ENCODE measurements around the gene LOXHD1.

LOXHD1 gene

GRCh38 chr18:46574743-46575115 is 82.3 kb downstream of the LOXHD1 start:
- no peak for DNase-seq (ENCODE audit: low read depth)
- no peak overlapping the region for H3K4me3 ChIP-seq (ENCODE audit: low read depth, low read length)
- TF ChIP-seq MYC (IDR thresholded peaks at IDR 0.05; ENCODE audit: low read depth, low read length) (no peak), POLR2A (IDR thresholded peaks at IDR 0.05; ENCODE audit: extremely low read depth, insufficient read length) (no peak), MAX (IDR thresholded peaks at IDR 0.05; ENCODE audit: low read depth, low read length) (no peak), CTCF (IDR thresholded peaks at IDR 0.05; ENCODE audit: low read depth, low read length) (no peak)

- TF ChIP-seq MYC (IDR thresholded peaks at IDR 0.05; ENCODE audit: low read depth, low read length): no peak
- TF ChIP-seq POLR2A (IDR thresholded peaks at IDR 0.05; ENCODE audit: extremely low read depth, insufficient read length): no peak
- no peak overlapping the region for H3K4me3 ChIP-seq (ENCODE audit: low read depth, low read length)
- DNase-seq (ENCODE audit: low read depth): no peak
Measured at GRCh38 chr18:46574000-46574742, 82.8 kb downstream of the LOXHD1 start.

DNA sequence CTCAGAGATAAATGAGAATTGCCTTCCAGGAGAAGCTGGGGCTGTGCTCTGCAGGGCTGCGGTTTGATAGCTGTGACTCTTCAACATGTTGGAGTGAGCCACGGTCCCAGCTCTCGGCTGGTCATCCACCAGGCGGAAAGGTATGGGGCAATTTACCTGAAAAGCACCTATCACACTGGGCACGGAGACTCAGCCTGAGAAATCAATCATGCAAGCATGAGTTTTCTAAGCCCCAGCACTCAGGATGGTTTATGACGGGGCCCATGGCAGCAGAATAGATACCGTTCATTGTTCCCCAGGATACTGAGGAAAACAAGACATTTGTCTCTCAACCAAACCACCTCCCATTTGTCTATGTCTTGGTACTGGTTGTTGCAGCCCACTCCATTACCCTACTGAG is 83.9 kb downstream of the LOXHD1 start:
- TF ChIP-seq POLR2A (IDR thresholded peaks at IDR 0.05; ENCODE audit: extremely low read depth, insufficient read length) (no peak), MYC (IDR thresholded peaks at IDR 0.05; ENCODE audit: low read depth, low read length) (no peak), MAX (IDR thresholded peaks at IDR 0.05; ENCODE audit: low read depth, low read length) (no peak), CTCF (IDR thresholded peaks at IDR 0.05; ENCODE audit: low read depth, low read length) (no peak)
- no peak overlapping the region for H3K4me3 ChIP-seq (ENCODE audit: low read depth, low read length)
- no peak for DNase-seq (ENCODE audit: low read depth)

GRCh38 chr18:46571756-46572155 is 85.3 kb downstream of the LOXHD1 start:
- TF ChIP-seq POLR2A (IDR thresholded peaks at IDR 0.05; ENCODE audit: extremely low read depth, insufficient read length) (no peak), CTCF (IDR thresholded peaks at IDR 0.05; ENCODE audit: low read depth, low read length) (no peak), MYC (IDR thresholded peaks at IDR 0.05; ENCODE audit: low read depth, low read length) (no peak), MAX (IDR thresholded peaks at IDR 0.05; ENCODE audit: low read depth, low read length) (no peak)
- DNase-seq (ENCODE audit: low read depth): no peak
- H3K4me3 ChIP-seq (ENCODE audit: low read depth, low read length): no peak overlapping the region

DNA sequence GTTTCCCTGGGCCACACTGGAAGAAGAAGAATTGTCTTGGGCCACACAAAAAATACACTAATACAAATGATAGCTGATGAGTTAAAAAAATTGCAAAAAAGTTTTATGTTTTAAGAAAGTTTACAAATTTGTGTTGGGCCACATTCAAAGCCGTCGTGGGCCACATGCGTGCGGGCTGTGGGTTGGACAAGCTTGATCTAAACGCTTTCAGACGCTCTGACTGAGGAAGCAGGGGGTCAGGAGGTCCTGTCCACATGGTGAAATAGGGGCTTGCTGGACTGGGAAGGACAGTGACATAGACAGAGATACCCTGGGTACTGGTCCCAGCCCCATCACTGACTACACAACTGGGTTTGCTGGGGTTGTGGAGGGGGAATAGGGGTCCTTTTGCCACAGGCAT is 86.4 kb downstream of the LOXHD1 start:
- TF ChIP-seq POLR2A (IDR thresholded peaks at IDR 0.05; ENCODE audit: extremely low read depth, insufficient read length): no peak
- TF ChIP-seq CTCF (IDR thresholded peaks at IDR 0.05; ENCODE audit: low read depth, low read length): no peak
- TF ChIP-seq MYC (IDR thresholded peaks at IDR 0.05; ENCODE audit: low read depth, low read length): no peak
- no peak for TF ChIP-seq MAX (IDR thresholded peaks at IDR 0.05; ENCODE audit: low read depth, low read length)
- no peak for DNase-seq (ENCODE audit: low read depth)
- H3K4me3 ChIP-seq (ENCODE audit: low read depth, low read length): no peak overlapping the region

DNA sequence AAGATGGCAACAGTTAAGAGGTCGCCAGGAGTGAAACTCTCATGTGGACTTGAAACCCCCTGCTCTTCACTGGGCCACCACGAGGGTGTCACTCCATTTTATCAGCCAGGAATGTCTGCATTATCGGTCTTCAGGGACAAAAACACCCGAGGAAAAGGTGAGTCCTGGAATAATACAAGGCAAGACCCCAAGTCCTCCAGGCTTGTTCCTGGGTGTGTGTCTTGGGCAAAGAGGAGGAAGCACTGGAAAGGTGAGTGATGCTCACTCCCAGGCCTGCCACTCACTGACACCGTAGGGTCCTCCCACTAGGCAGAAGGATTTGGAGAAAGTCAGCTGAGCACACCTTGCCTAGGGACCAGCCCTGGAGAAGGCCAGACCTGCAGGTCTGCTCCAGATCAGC is 86.9 kb downstream of the LOXHD1 start:
- no peak for DNase-seq (ENCODE audit: low read depth)
- TF ChIP-seq POLR2A (IDR thresholded peaks at IDR 0.05; ENCODE audit: extremely low read depth, insufficient read length): no peak
- no peak for TF ChIP-seq MYC (IDR thresholded peaks at IDR 0.05; ENCODE audit: low read depth, low read length)
- TF ChIP-seq MAX (IDR thresholded peaks at IDR 0.05; ENCODE audit: low read depth, low read length): no peak
- TF ChIP-seq CTCF (IDR thresholded peaks at IDR 0.05; ENCODE audit: low read depth, low read length): no peak
- H3K4me3 ChIP-seq (ENCODE audit: low read depth, low read length): no peak overlapping the region
